Measurements from ENCODE around the gene DNAJC3. TPM values are rescaled to one million over a fixed set of nuclear protein-coding genes. Genes with fewer than 3 reads are reported as not detected.
"Not testable (repeated sequence)": the region's sequence is repeated elsewhere in the genome, so short reads cannot be mapped to it uniquely, and the experiment has no call there.

DNAJC3 gene
- total RNA-seq, 1 experiment from 2014 or later, result 29.5 TPM

GRCh38 chr13:95763601-95764000, 86.7 kb downstream of the DNAJC3 start:
- no peak for DNase-seq (ENCODE audit: extremely low read depth, low read depth)

- no peak for DNase-seq (ENCODE audit: extremely low read depth, low read depth)
Measured at GRCh38 chr13:95771905-95772304, 95.0 kb downstream of the DNAJC3 start.

- no peak for DNase-seq (ENCODE audit: extremely low read depth, low read depth)
Measured at GRCh38 chr13:95779522-95779921, 102.6 kb downstream of the DNAJC3 start.

GRCh38 chr13:95781016-95781415, 104.1 kb downstream of the DNAJC3 start:
- DNase-seq (ENCODE audit: extremely low read depth, low read depth), result no peak

GRCh38 chr13:95781940-95782339, 105.0 kb downstream of the DNAJC3 start:
- DNase-seq (ENCODE audit: extremely low read depth, low read depth), result not testable (repeated sequence)

GRCh38 chr13:95783747-95784146, 106.8 kb downstream of the DNAJC3 start:
- DNase-seq (ENCODE audit: extremely low read depth, low read depth), result no peak

- DNase-seq (ENCODE audit: extremely low read depth, low read depth), result no peak
Measured at GRCh38 chr13:95784161-95784899, 107.4 kb downstream of the DNAJC3 start.

- no peak for DNase-seq (ENCODE audit: extremely low read depth, low read depth)
Measured at GRCh38 chr13:95784900-95785290, 108.0 kb downstream of the DNAJC3 start.

- DNase-seq (ENCODE audit: extremely low read depth, low read depth), result no peak
Measured at GRCh38 chr13:95787356-95788099, 110.6 kb downstream of the DNAJC3 start.

GRCh38 chr13:95788100-95788463, 111.1 kb downstream of the DNAJC3 start:
- DNase-seq (ENCODE audit: extremely low read depth, low read depth), result no peak

GRCh38 chr13:95789315-95789714, 112.4 kb downstream of the DNAJC3 start:
- not testable (repeated sequence) for DNase-seq (ENCODE audit: extremely low read depth, low read depth)

- DNase-seq (ENCODE audit: extremely low read depth, low read depth), result no peak
Measured at GRCh38 chr13:95791084-95791722, 114.3 kb downstream of the DNAJC3 start.

GRCh38 chr13:95793018-95793555, 116.1 kb downstream of the DNAJC3 start:
- no peak for DNase-seq (ENCODE audit: extremely low read depth, low read depth)

GRCh38 chr13:95793781-95794180, 116.8 kb downstream of the DNAJC3 start:
- no peak for DNase-seq (ENCODE audit: extremely low read depth, low read depth)

GRCh38 chr13:95797016-95797415, 120.1 kb downstream of the DNAJC3 start:
- no peak for DNase-seq (ENCODE audit: extremely low read depth, low read depth)

- DNase-seq (ENCODE audit: extremely low read depth, low read depth), result no peak
Measured at GRCh38 chr13:95800436-95800835, 123.5 kb downstream of the DNAJC3 start.

GRCh38 chr13:95801825-95802224, 124.9 kb downstream of the DNAJC3 start:
- no peak for DNase-seq (ENCODE audit: extremely low read depth, low read depth)

GRCh38 chr13:95805921-95806320, 129.0 kb downstream of the DNAJC3 start:
- DNase-seq (ENCODE audit: extremely low read depth, low read depth), result no peak

GRCh38 chr13:95809429-95809828, 132.5 kb downstream of the DNAJC3 start:
- no peak for DNase-seq (ENCODE audit: extremely low read depth, low read depth)

- no peak for DNase-seq (ENCODE audit: extremely low read depth, low read depth)
Measured at GRCh38 chr13:95813139-95813538, 136.2 kb downstream of the DNAJC3 start.

- DNase-seq (ENCODE audit: extremely low read depth, low read depth), result no peak
Measured at GRCh38 chr13:95814495-95814894, 137.6 kb downstream of the DNAJC3 start.
